A549 (cell line): ENCODE results near the gene TBX1.

ENCODE experiments used
- CBX2 ChIP-seq: fragments of 200-600 bp; sonication (generic); IDR thresholded peaks from 2 replicates; pipeline ENCODE4 v1.6.1; 2016; ENCODE audit warnings: low read depth, mild to moderate bottlenecking, borderline replicate concordance
- CHD4 ChIP-seq: fragments of 200-600 bp; sonication (generic); IDR thresholded peaks from 2 replicates; pipeline ENCODE4 v1.6.1; 2016; ENCODE audit warnings: antibody characterized with exemption, mild to moderate bottlenecking, borderline replicate concordance
- CTCF ChIP-seq: fragments of >200 bp; sonication (Bioruptor Twin); formaldehyde crosslinking; IDR thresholded peaks from 3 replicates; pipeline ENCODE4 v1.5.1; 2016
- EP300 ChIP-seq, 2 experiments: fragments of >200 bp; sonication (Bioruptor Twin); formaldehyde crosslinking; IDR thresholded peaks; 2 replicates in 1 of 2; 3 replicates in 1 of 2; pipeline ENCODE4 v1.6.1; 2016 to 2017
- JUN ChIP-seq, 2 experiments: fragments of >200 bp; sonication (Bioruptor Twin); formaldehyde crosslinking; IDR thresholded peaks; 2 replicates in 1 of 2; 3 replicates in 1 of 2; pipeline ENCODE4 v1.6.1; 2016 to 2017
- MAX ChIP-seq: IDR thresholded peaks from 2 replicates; pipeline ENCODE4 v1.6.1; 2012
- NR3C1 ChIP-seq: fragments of >200 bp; sonication (Bioruptor Twin); formaldehyde crosslinking; IDR thresholded peaks from 3 replicates; pipeline ENCODE4 v1.6.1; 2017
- POLR2A ChIP-seq: IDR thresholded peaks from 2 replicates; pipeline ENCODE4 v1.6.1; 2012; ENCODE audit warnings: mild to moderate bottlenecking, low read length
- RCOR1 ChIP-seq: fragments of 150-350 bp; IDR thresholded peaks from 2 replicates; pipeline ENCODE4 v1.6.1; 2014; ENCODE audit warnings: antibody characterized with exemption, low read length, low read depth
- REST ChIP-seq: fragments of 200-600 bp; sonication (generic); IDR thresholded peaks from 2 replicates; pipeline ENCODE4 v1.6.1; 2016; ENCODE audit warnings: antibody characterized with exemption, mild to moderate bottlenecking, moderate library complexity
- RFX5 ChIP-seq: fragments of 450-650 bp; IDR thresholded peaks from 2 replicates; pipeline ENCODE4 v1.7.1; 2014; ENCODE audit warnings: antibody characterized with exemption, mild to moderate bottlenecking, moderate library complexity
- RNF2 ChIP-seq: fragments of 200-600 bp; sonication (generic); IDR thresholded peaks from 2 replicates; pipeline ENCODE4 v1.6.1; 2016; ENCODE audit warnings: low read depth, mild to moderate bottlenecking, antibody characterized with exemption, moderate library complexity, borderline replicate concordance

GRCh38 chr22:19750507-19751490, 9.8 kb upstream of the TBX1 start:
- TF ChIP-seq RNF2 (no peak), REST (no peak), CTCF (no peak), RFX5 (no peak), CHD4 (no peak), POLR2A (no peak), JUN (IDR thresholded peaks at IDR 0.05) (no peak), CBX2 (no peak), MAX (no peak), NR3C1 (no peak), RCOR1 (no peak), EP300 (IDR thresholded peaks at IDR 0.05) (no peak)
